Nephron progenitor cell (in vitro differentiated cells): ENCODE data around the gene CACNA1D.

Source experiments
- DNase-seq: peaks from one replicate; pipeline ENCODE4 v3.0.0; 2021
- H3K27ac Mint-ChIP-seq: 2 replicates; pipeline ENCODE4 v1.8.0; 2021; ENCODE audit warnings: mild to moderate bottlenecking, moderate library complexity, mixed read lengths
- H3K27me3 Mint-ChIP-seq: 2 replicates; pipeline ENCODE4 v1.8.0; 2021; ENCODE audit warnings: mild to moderate bottlenecking, low read depth, mixed read lengths; ENCODE audit not compliant: poor library complexity
- H3K36me3 Mint-ChIP-seq: 2 replicates; pipeline ENCODE4 v1.8.0; 2021; ENCODE audit warnings: low read depth, mixed read lengths
- H3K4me1 Mint-ChIP-seq: 2 replicates; pipeline ENCODE4 v1.8.0; 2021; ENCODE audit warnings: mixed read lengths
- H3K4me3 Mint-ChIP-seq: 2 replicates; pipeline ENCODE4 v1.8.0; 2021; ENCODE audit warnings: mild to moderate bottlenecking, moderate library complexity, mixed read lengths
- H3K9me3 Mint-ChIP-seq: 2 replicates; pipeline ENCODE4 v1.8.0; 2021; ENCODE audit warnings: mild to moderate bottlenecking, moderate library complexity, mixed read lengths
- TF ChIP-seq, protein P1 (sequence below): fragments of 200-600 bp; sonication (generic); IDR thresholded peaks from 2 replicates; pipeline ENCODE4 v1.5.0; 2021; ENCODE audit warnings: antibody characterized with exemption

CACNA1D gene

DNA sequence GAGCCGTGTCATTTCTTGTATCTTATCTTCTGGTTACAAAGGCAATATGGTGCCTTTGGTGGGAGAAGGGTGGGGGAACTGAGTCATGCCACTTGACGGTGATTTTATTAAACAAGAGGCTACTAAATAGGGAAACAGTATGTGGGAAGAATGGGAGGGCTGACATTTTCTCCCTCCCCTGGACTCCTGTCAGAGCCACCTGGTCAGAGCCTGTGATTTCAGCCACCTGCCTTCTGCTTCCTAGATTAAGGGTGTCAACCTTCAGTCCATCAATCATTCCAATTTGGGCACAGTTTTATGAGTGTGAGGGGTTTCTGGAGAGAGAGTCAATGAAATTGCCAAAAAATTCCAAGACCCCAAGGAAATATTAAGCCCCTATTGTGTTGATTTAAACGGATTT, 264.4 kb downstream of the CACNA1D start:
- peaks cover 9% of the 10 kb centered on the region for H3K27me3 Mint-ChIP-seq
- H3K9me3 Mint-ChIP-seq, result no peaks in the 10 kb centered on the region
- H3K4me3 Mint-ChIP-seq, result no peak overlapping the region
- H3K27ac Mint-ChIP-seq, result no peak overlapping the region
- no peak for DNase-seq
- TF ChIP-seq, protein P1, sequence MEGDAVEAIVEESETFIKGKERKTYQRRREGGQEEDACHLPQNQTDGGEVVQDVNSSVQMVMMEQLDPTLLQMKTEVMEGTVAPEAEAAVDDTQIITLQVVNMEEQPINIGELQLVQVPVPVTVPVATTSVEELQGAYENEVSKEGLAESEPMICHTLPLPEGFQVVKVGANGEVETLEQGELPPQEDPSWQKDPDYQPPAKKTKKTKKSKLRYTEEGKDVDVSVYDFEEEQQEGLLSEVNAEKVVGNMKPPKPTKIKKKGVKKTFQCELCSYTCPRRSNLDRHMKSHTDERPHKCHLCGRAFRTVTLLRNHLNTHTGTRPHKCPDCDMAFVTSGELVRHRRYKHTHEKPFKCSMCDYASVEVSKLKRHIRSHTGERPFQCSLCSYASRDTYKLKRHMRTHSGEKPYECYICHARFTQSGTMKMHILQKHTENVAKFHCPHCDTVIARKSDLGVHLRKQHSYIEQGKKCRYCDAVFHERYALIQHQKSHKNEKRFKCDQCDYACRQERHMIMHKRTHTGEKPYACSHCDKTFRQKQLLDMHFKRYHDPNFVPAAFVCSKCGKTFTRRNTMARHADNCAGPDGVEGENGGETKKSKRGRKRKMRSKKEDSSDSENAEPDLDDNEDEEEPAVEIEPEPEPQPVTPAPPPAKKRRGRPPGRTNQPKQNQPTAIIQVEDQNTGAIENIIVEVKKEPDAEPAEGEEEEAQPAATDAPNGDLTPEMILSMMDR, result no peak
- H3K36me3 Mint-ChIP-seq, result no peaks in the 10 kb centered on the region
- H3K4me1 Mint-ChIP-seq, result peaks cover 5% of the 10 kb centered on the region

DNA sequence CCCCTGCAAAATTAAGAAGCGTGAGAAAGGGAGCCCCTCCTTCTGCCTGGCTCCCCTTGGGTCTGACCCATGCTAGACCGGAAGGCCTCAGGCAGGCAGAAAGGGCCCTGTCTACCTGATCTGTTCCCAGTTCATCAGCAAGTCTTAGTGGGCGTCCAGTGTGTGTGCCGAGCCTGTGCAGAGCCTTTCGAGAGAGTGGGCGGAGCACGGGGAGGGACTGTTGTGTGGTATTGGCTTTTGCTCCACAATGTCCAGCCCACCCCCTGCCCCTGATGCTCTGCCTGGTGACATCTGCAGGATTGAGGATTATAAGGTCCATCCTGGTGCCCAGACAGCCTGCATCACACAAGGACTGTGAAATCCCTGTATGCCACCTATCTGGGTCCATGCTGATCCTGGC, 268.9 kb downstream of the CACNA1D start:
- H3K4me1 Mint-ChIP-seq, result peaks cover 12% of the 10 kb centered on the region
- H3K27ac Mint-ChIP-seq, result no peak overlapping the region
- H3K27me3 Mint-ChIP-seq, result peaks cover 9% of the 10 kb centered on the region
- peak; percentile 12 for DNase-seq
- TF ChIP-seq, protein P1, result no peak
- H3K36me3 Mint-ChIP-seq, result no peaks in the 10 kb centered on the region
- no peak overlapping the region for H3K4me3 Mint-ChIP-seq
- H3K9me3 Mint-ChIP-seq, result no peaks in the 10 kb centered on the region

DNA sequence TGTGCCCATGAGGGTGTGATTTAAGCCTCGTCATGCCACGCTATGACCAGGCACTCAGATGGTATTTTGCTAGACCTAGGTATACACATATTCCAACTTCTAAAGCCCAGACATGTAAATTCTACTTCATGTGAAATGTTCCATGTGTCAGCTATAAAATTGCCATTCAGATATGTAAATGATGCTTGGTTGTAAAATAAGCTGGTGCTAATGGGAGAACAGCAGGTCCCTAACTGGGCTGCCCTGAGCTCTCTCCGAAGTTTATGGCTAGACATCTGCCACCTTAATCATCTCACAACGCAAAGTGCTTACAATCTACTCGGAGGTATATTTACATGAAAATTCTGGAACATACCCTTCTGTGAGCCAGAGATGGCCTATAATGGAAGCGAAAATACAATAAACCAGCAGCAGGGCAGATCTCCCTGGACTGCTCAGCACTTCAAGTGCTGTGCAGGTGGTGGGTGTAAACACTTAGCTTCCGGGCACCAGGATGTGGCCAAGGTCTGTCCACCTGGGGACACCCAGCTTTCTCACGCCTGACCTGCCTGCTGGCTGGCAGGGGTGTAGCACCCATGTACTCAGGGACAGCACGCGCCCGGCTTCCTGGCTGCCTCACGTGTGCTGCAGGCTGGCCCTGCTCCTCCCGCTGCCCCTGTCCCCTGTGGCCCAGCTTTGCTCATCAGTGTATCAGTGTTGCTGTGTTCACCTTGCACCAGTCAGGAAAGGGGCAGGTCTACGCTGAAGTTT, 269.8 kb downstream of the CACNA1D start:
- no peak for DNase-seq
- peaks cover 15% of the 10 kb centered on the region for H3K4me1 Mint-ChIP-seq
- no peaks in the 10 kb centered on the region for H3K36me3 Mint-ChIP-seq
- peaks cover 13% of the 10 kb centered on the region for H3K27me3 Mint-ChIP-seq
- TF ChIP-seq, protein P1, result no peak
- no peak overlapping the region for H3K4me3 Mint-ChIP-seq
- no peak overlapping the region for H3K27ac Mint-ChIP-seq
- H3K9me3 Mint-ChIP-seq, result no peaks in the 10 kb centered on the region

DNA sequence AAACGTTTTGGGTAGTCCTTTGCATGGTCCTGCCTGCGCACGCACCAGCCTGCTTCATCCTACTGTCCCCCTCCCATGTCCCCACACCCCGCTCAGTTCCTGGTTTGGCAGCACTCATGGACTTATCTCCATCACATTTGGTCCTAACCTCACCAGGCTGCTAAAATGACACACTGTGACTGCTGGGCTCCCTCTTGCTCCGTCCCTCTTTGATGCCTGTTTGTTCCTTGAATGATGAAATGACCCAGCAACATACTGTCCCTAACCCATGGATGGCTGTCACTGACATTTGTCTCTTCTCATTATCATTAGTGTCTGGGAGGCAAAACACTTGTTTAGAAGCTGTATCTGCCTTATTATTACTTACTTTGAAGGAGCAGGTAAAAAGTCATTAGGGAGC, 271.3 kb downstream of the CACNA1D start:
- Mint-ChIP-seq H3K36me3 (no peaks in the 10 kb centered on the region), H3K27me3 (peaks cover 14% of the 10 kb centered on the region), H3K4me3 (no peak overlapping the region), H3K27ac (no peak overlapping the region), H3K9me3 (no peaks in the 10 kb centered on the region), H3K4me1 (peaks cover 15% of the 10 kb centered on the region)
- no peak for DNase-seq
- TF ChIP-seq, protein P1, result no peak

DNA sequence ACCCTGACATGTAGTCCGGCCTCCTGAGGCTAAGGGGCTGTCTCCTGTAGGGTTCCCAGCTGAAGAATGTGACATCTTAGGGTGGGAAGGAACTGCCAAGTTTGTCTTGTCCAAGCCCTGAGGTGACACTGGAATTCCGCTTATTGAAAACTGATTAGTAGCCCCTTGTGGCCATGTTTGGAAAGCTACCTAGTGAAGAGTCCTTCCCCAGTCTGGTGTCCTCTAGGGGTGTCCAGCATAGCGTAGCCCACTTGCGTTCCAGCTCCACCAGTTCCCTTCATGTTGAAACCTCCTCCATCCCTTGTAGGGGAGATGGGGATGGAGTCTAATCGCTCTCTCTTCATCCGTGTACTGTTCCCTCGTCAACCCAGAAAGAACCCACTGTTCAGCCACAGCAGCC, 272.3 kb downstream of the CACNA1D start:
- H3K9me3 Mint-ChIP-seq, result no peaks in the 10 kb centered on the region
- DNase-seq, result no peak
- H3K4me3 Mint-ChIP-seq, result no peak overlapping the region
- no peaks in the 10 kb centered on the region for H3K36me3 Mint-ChIP-seq
- H3K27me3 Mint-ChIP-seq, result peaks cover 18% of the 10 kb centered on the region
- no peak overlapping the region for H3K27ac Mint-ChIP-seq
- TF ChIP-seq, protein P1, result no peak
- peaks cover 15% of the 10 kb centered on the region for H3K4me1 Mint-ChIP-seq
